Prostate gland (tissue), 2 donors: ENCODE results near the gene SYT17. TPM values are rescaled to one million over a fixed set of nuclear protein-coding genes. Genes with fewer than 3 reads are reported as not detected.

Experiments
- DNase-seq: peaks from one replicate; pipeline ENCODE4 v3.0.0-alpha.2; 2019; ENCODE audit warnings: low spot score
- H3K27ac ChIP-seq, 2 donors: fragments of 200-600 bp; sonication (generic); 2 replicates each; pipeline ENCODE4 v1.5.1; 2017 to 2019
- H3K27me3 ChIP-seq: fragments of 200-600 bp; sonication (generic); replicated peaks from 2 replicates; pipeline ENCODE4 v1.5.1; 2019; ENCODE audit not compliant: insufficient read depth
- H3K36me3 ChIP-seq, 2 donors: fragments of 200-600 bp; sonication (generic); 1 replicate in 1 of 2; 2 replicates in 1 of 2; pipeline versions ENCODE4 v1.5.1 to v1.8.1; 2017 to 2019
- H3K4me1 ChIP-seq: fragments of 200-600 bp; sonication (generic); replicated peaks from 2 replicates; pipeline ENCODE4 v1.5.1; 2019
- H3K4me3 ChIP-seq, 2 donors: fragments of 200-600 bp; sonication (generic); 2 replicates each; pipeline ENCODE4 v1.5.1; 2017 to 2019
- H3K9me3 ChIP-seq: fragments of 200-600 bp; sonication (generic); 2 replicates; pipeline ENCODE4 v1.5.1; 2017
- CTCF ChIP-seq, 4 experiments: fragments of 200-600 bp in 2 of 4; fragments of 450-650 bp in 2 of 4; sonication (generic) in 2 of 4; IDR thresholded peaks; 1 replicate in 3 of 4; 2 replicates in 1 of 4; pipeline ENCODE4 v1.5.1; 2016 to 2019; ENCODE audit warnings: antibody characterized with exemption in 4 of 4, mild to moderate bottlenecking in 2 of 4, moderate library complexity in 2 of 4
- POLR2A ChIP-seq: fragments of 450-650 bp; IDR thresholded peaks from one replicate; pipeline ENCODE4 v1.6.1; 2016; ENCODE audit warnings: antibody characterized with exemption, mild to moderate bottlenecking
- POLR2AphosphoS5 ChIP-seq: sonication (generic); formaldehyde crosslinking; IDR thresholded peaks from one replicate; pipeline ENCODE4 v1.6.1; 2017; ENCODE audit warnings: antibody characterized with exemption
- WGBS: methylation state at CpG from one replicate; pipeline ENCODE4 v1.1.5; 2018; 5-methylcytosine and 5-hydroxymethylcytosine counted together
- intact Hi-C: fragments of 100-400 bp; cut with DNase I; formaldehyde crosslinking; loops from one replicate; pipeline ENCODE4 v1.14.2; 2022
- total RNA-seq, 2 donors: library from RNA; depleted of rRNA; stranded (reverse); fragments of >200 nt; gene quantifications; one replicate each; pipeline ENCODE4 v1.1.0, GENCODE V29; 2016

The SYT17 gene
- total RNA-seq, 2 donors from 2014 or later: 24.3 to 32.4 TPM

- no peak for DNase-seq
- no peak overlapping the region for H3K27ac ChIP-seq
- intact Hi-C loops: no loop called here
- H3K4me3 ChIP-seq: no peak overlapping the region
- H3K27me3 ChIP-seq: no peaks in the 10 kb centered on the region
- 96% methylated on average over 5 of the region's 5 CpGs for WGBS
- H3K4me1 ChIP-seq: no peaks in the 10 kb centered on the region
- TF ChIP-seq CTCF (IDR thresholded peaks at IDR 0.05) (no peak), POLR2AphosphoS5 (no peak), POLR2A (no peak)
- no peaks in the 10 kb centered on the region for H3K36me3 ChIP-seq
- H3K9me3 ChIP-seq: no peaks in the 10 kb centered on the region
Measured at GRCh38 chr16:19212059-19212458, 44.0 kb downstream of the SYT17 start.

- Histone ChIP-seq H3K27ac (no peak overlapping the region), H3K9me3 (no peaks in the 10 kb centered on the region), H3K36me3 (no peaks in the 10 kb centered on the region), H3K4me1 (no peaks in the 10 kb centered on the region), H3K27me3 (no peaks in the 10 kb centered on the region), H3K4me3 (no peak overlapping the region)
- intact Hi-C loops: no loop called here
- TF ChIP-seq POLR2A (no peak), POLR2AphosphoS5 (no peak), CTCF (IDR thresholded peaks at IDR 0.05) (no peak)
- DNase-seq: no peak
Measured at GRCh38 chr16:19213885-19214284, 45.8 kb downstream of the SYT17 start.

- TF ChIP-seq CTCF (IDR thresholded peaks at IDR 0.05) (no peak), POLR2AphosphoS5 (no peak), POLR2A (no peak)
- Histone ChIP-seq H3K4me3 (no peak overlapping the region), H3K4me1 (no peaks in the 10 kb centered on the region), H3K36me3 (no peaks in the 10 kb centered on the region), H3K27ac (no peak overlapping the region), H3K9me3 (no peaks in the 10 kb centered on the region), H3K27me3 (no peaks in the 10 kb centered on the region)
- WGBS: 89% methylated on average over 5 of the region's 5 CpGs
- DNase-seq: no peak
- intact Hi-C loops: no loop called here
Measured at GRCh38 chr16:19215705-19216104, 47.7 kb downstream of the SYT17 start.

- intact Hi-C loops: no loop called here
- no peaks in the 10 kb centered on the region for H3K27me3 ChIP-seq
- H3K27ac ChIP-seq: no peak overlapping the region
- no peaks in the 10 kb centered on the region for H3K36me3 ChIP-seq
- 85% methylated on average over 4 of the region's 4 CpGs for WGBS
- H3K4me1 ChIP-seq: no peaks in the 10 kb centered on the region
- DNase-seq: no peak
- no peaks in the 10 kb centered on the region for H3K9me3 ChIP-seq
- TF ChIP-seq CTCF (IDR thresholded peaks at IDR 0.05) (no peak), POLR2AphosphoS5 (no peak), POLR2A (no peak)
- no peak overlapping the region for H3K4me3 ChIP-seq
Measured at GRCh38 chr16:19218581-19218980, 50.5 kb downstream of the SYT17 start.

GRCh38 chr16:19219836-19220235 lies 51.8 kb downstream of the SYT17 start:
- H3K4me1 ChIP-seq: no peaks in the 10 kb centered on the region
- no peaks in the 10 kb centered on the region for H3K27me3 ChIP-seq
- H3K27ac ChIP-seq: no peak overlapping the region
- no peaks in the 10 kb centered on the region for H3K36me3 ChIP-seq
- no peak overlapping the region for H3K4me3 ChIP-seq
- intact Hi-C loops: no loop called here
- WGBS: 96% methylated on average over 2 of the region's 2 CpGs
- TF ChIP-seq POLR2A: no peak
- no peak for TF ChIP-seq CTCF (IDR thresholded peaks at IDR 0.05)
- no peak for TF ChIP-seq POLR2AphosphoS5
- no peaks in the 10 kb centered on the region for H3K9me3 ChIP-seq
- no peak for DNase-seq
